Gastrocnemius medialis (tissue), 4 donors: ENCODE results near the gene RAD9B. TPM values are rescaled to one million over a fixed set of nuclear protein-coding genes. Genes with fewer than 3 reads are reported as not detected.

Source experiments
- ATAC-seq, 2 donors: fragments of 150-250 bp; one replicate each; pipeline ENCODE4 v1.9.1; 2016
- DNase-seq, 2 donors: peaks; one replicate each; pipeline ENCODE4 v3.0.0-alpha.2; 2019
- H3K27ac ChIP-seq, 4 donors: fragments of 200-600 bp; sonication (generic); 1 replicate in 1 of 4; 2 replicates in 3 of 4; pipeline ENCODE4 v1.5.1; 2016 to 2018; ENCODE audit warnings: mild to moderate bottlenecking in 2 of 4, moderate library complexity in 1 of 4
- H3K27me3 ChIP-seq, 3 donors: fragments of 200-600 bp; sonication (generic) in 2 of 3; 1 replicate in 1 of 3; 2 replicates in 2 of 3; pipeline versions ENCODE4 v1.5.1 to v1.6.0; 2016 to 2019; ENCODE audit warnings: mild to moderate bottlenecking in 1 of 3, moderate library complexity in 1 of 3
- H3K36me3 ChIP-seq, 2 donors: fragments of 200-600 bp; sonication (generic) in 1 of 2; one replicate each; pipeline ENCODE4 v1.5.1; 2017 to 2018
- H3K4me1 ChIP-seq, 2 donors: fragments of 200-600 bp; sonication (generic) in 1 of 2; one replicate each; pipeline ENCODE4 v1.5.1; 2016 to 2017; ENCODE audit warnings: mild to moderate bottlenecking in 2 of 2
- H3K4me3 ChIP-seq, 4 donors: fragments of 200-600 bp; sonication (generic) in 3 of 4; 1 replicate in 1 of 4; 2 replicates in 3 of 4; pipeline ENCODE4 v1.5.1; 2016 to 2019; ENCODE audit warnings: mild to moderate bottlenecking in 2 of 4
- H3K9me3 ChIP-seq, 3 donors: fragments of 200-600 bp; sonication (generic) in 2 of 3; 1 replicate in 1 of 3; 2 replicates in 2 of 3; pipeline ENCODE4 v1.5.1; 2016 to 2019
- CTCF ChIP-seq, 5 experiments: fragments of 450-650 bp in 3 of 5; fragments of 200-600 bp in 2 of 5; sonication (generic) in 2 of 5; IDR thresholded peaks in 4 of 5; conservative IDR thresholded peaks in 1 of 5; 1 replicate in 4 of 5; 2 replicates in 1 of 5; pipeline ENCODE4 v1.5.1; 2016 to 2019; ENCODE audit warnings: antibody characterized with exemption in 5 of 5, mild to moderate bottlenecking in 3 of 5, moderate library complexity in 3 of 5
- POLR2A ChIP-seq, 2 donors: fragments of 450-650 bp; IDR thresholded peaks; one replicate each; pipeline ENCODE4 v1.6.1; 2017; ENCODE audit warnings: antibody characterized with exemption in 2 of 2, mild to moderate bottlenecking in 2 of 2, moderate library complexity in 2 of 2
- in situ Hi-C, 4 donors: fragments of 200-750 bp; cut with MboI; loops; one replicate each; pipeline versions ENCODE4 v1.15.0 to v1.8.0; 2017; ENCODE audit warnings: low sequenced_read_pairs in 4 of 4
- intact Hi-C: fragments of 100-400 bp; cut with DNase I; formaldehyde crosslinking; loops from one replicate; pipeline ENCODE4 v1.15.1; 2023; ENCODE audit warnings: low total_unique reads
- total RNA-seq, 4 donors: library from RNA; depleted of rRNA; stranded (reverse); fragments of >200 nt; gene quantifications; one replicate each; pipeline versions ENCODE4 v1.1.0 to v1.2.3, GENCODE V29; 2016

The RAD9B gene
- total RNA-seq, 4 donors from 2014 or later, result 0.12 to 2.0 (median 0.62) TPM

GRCh38 chr12:110530511-110530910, 28.4 kb downstream of the RAD9B start:
- Histone ChIP-seq H3K27ac (peak overlapping the region in 1 of 4 donors; percentile 10), H3K4me1 (peaks cover 36 to 38% of the 10 kb centered on the region in 2 donors), H3K27me3 (no peaks in the 10 kb centered on the region), H3K9me3 (no peaks in the 10 kb centered on the region), H3K36me3 (peaks cover 0 to 37% of the 10 kb centered on the region in 2 donors), H3K4me3 (no peak overlapping the region)
- intact Hi-C loops (no loop called here), in situ Hi-C loops (no loop called here)
- no peak for ATAC-seq
- no peak for DNase-seq
- TF ChIP-seq POLR2A (IDR thresholded peaks at IDR 0.05) (no peak), CTCF (IDR thresholded peaks at IDR 0.05 in 4 of 5, conservative IDR thresholded peaks at IDR 0.05 in 1 of 5) (no peak)

GRCh38 chr12:110531741-110532333, 29.7 kb downstream of the RAD9B start:
- intact Hi-C loops (loop anchor here (2.0 kb wide), 1 partner anchor 19 kb away; no protein-coding TSS in a partner anchor), in situ Hi-C loops (no loop called here)
- H3K4me3 ChIP-seq, result no peak overlapping the region
- peak overlapping the region in 3 of 4 donors; percentile 43 to 95 (median 89) for H3K27ac ChIP-seq
- ATAC-seq (no peak), DNase-seq (no peak)
- H3K27me3 ChIP-seq, result no peaks in the 10 kb centered on the region
- peaks cover 49 to 51% of the 10 kb centered on the region in 2 donors for H3K4me1 ChIP-seq
- TF ChIP-seq CTCF (IDR thresholded peaks at IDR 0.05 in 4 of 5, conservative IDR thresholded peaks at IDR 0.05 in 1 of 5) (no peak), POLR2A (IDR thresholded peaks at IDR 0.05) (no peak)
- peaks cover 0 to 49% of the 10 kb centered on the region in 2 donors for H3K36me3 ChIP-seq
- no peaks in the 10 kb centered on the region for H3K9me3 ChIP-seq

GRCh38 chr12:110532644-110533043, 30.5 kb downstream of the RAD9B start:
- no peak for ATAC-seq
- in situ Hi-C loops (no loop called here), intact Hi-C loops (loop anchor here (2.0 kb wide), 1 partner anchor 20 kb away; no protein-coding TSS in a partner anchor)
- peak overlapping the region in 3 of 4 donors; percentile 43 to 95 (median 89) for H3K27ac ChIP-seq
- TF ChIP-seq CTCF (IDR thresholded peaks at IDR 0.05 in 4 of 5, conservative IDR thresholded peaks at IDR 0.05 in 1 of 5) (no peak), POLR2A (IDR thresholded peaks at IDR 0.05) (no peak)
- H3K9me3 ChIP-seq, result no peaks in the 10 kb centered on the region
- H3K4me1 ChIP-seq, result peaks cover 56 to 58% of the 10 kb centered on the region in 2 donors
- DNase-seq, result no peak
- no peak overlapping the region for H3K4me3 ChIP-seq
- H3K27me3 ChIP-seq, result no peaks in the 10 kb centered on the region
- peaks cover 0 to 49% of the 10 kb centered on the region in 2 donors for H3K36me3 ChIP-seq

GRCh38 chr12:110533607-110534006, 31.5 kb downstream of the RAD9B start:
- Histone ChIP-seq H3K9me3 (no peaks in the 10 kb centered on the region), H3K27ac (peak overlapping the region; percentile 28 to 95 (median 62)), H3K4me3 (no peak overlapping the region), H3K4me1 (peaks cover 64 to 65% of the 10 kb centered on the region in 2 donors), H3K36me3 (peaks cover 0 to 55% of the 10 kb centered on the region in 2 donors), H3K27me3 (no peaks in the 10 kb centered on the region)
- no peak for TF ChIP-seq CTCF (IDR thresholded peaks at IDR 0.05 in 4 of 5, conservative IDR thresholded peaks at IDR 0.05 in 1 of 5)
- no peak for TF ChIP-seq POLR2A (IDR thresholded peaks at IDR 0.05)
- no peak for ATAC-seq
- in situ Hi-C loops, result no loop called here
- no peak for DNase-seq
- intact Hi-C loops, result loop anchor here (2.0 kb wide), 1 partner anchor 21 kb away; no protein-coding TSS in a partner anchor
